Smooth muscle cell (in vitro differentiated cells): Measurements from ENCODE around the gene SESN3. TPM values are rescaled to one million over a fixed set of nuclear protein-coding genes. Genes with fewer than 3 reads are reported as not detected.
"Not testable (repeated sequence)": the region's sequence is repeated elsewhere in the genome, so short reads cannot be mapped to it uniquely, and the experiment has no call there.

Source experiments
- DNase-seq: peaks from one replicate; lab custom pipeline; 2025; ENCODE audit not compliant: unreplicated experiment; lab: John Stamatoyannopoulos, UW
- H2AFZ ChIP-seq: fragments of 200-600 bp; sonication (generic); 2 replicates; pipeline ENCODE4 v1.6.0; 2016; ENCODE audit warnings: antibody characterized with exemption, low read depth, mild to moderate bottlenecking
- H3F3A ChIP-seq: fragments of 200-600 bp; sonication (generic); 2 replicates; pipeline ENCODE4 v1.6.0; 2017; ENCODE audit warnings: antibody characterized with exemption, low read depth
- H3K27ac ChIP-seq: fragments of 200-600 bp; sonication (generic); 2 replicates; pipeline ENCODE4 v1.5.1; 2016; ENCODE audit warnings: low read depth, mild to moderate bottlenecking
- H3K27me3 ChIP-seq: fragments of 200-600 bp; sonication (generic); 2 replicates; pipeline ENCODE4 v1.6.1; 2016; ENCODE audit warnings: low read depth, mild to moderate bottlenecking
- H3K36me3 ChIP-seq: fragments of 200-600 bp; sonication (generic); 2 replicates; pipeline ENCODE4 v1.5.1; 2016; ENCODE audit warnings: low read depth
- H3K4me1 ChIP-seq: fragments of 200-600 bp; sonication (generic); 2 replicates; pipeline ENCODE4 v1.5.1; 2016; ENCODE audit warnings: low read depth
- H3K4me2 ChIP-seq: fragments of 200-600 bp; sonication (generic); 2 replicates; pipeline ENCODE4 v1.6.0; 2016; ENCODE audit warnings: mild to moderate bottlenecking
- H3K4me3 ChIP-seq: fragments of 200-600 bp; sonication (generic); 2 replicates; pipeline ENCODE4 v1.5.1; 2016; ENCODE audit warnings: mild to moderate bottlenecking
- H3K79me2 ChIP-seq: fragments of 200-600 bp; sonication (generic); 2 replicates; pipeline ENCODE4 v1.6.0; 2016; ENCODE audit warnings: low read depth, mild to moderate bottlenecking
- H3K9ac ChIP-seq: fragments of 200-600 bp; sonication (generic); 2 replicates; pipeline ENCODE4 v1.6.0; 2016; ENCODE audit warnings: low read depth
- H3K9me3 ChIP-seq: fragments of 200-600 bp; sonication (generic); replicated peaks from 2 replicates; pipeline ENCODE4 v1.5.1; 2016; ENCODE audit warnings: low read depth
- H4K20me1 ChIP-seq: fragments of 200-600 bp; sonication (generic); 2 replicates; pipeline ENCODE4 v1.6.0; 2016; ENCODE audit warnings: low read depth
- CTCF ChIP-seq: fragments of 200-600 bp; sonication (generic); IDR thresholded peaks from 2 replicates; pipeline ENCODE4 v1.5.1; 2017; ENCODE audit warnings: borderline replicate concordance, mild to moderate bottlenecking, antibody characterized with exemption; ENCODE audit not compliant: insufficient read depth, poor library complexity, severe bottlenecking
- WGBS: methylation state at CpG from one replicate; pipeline ENCODE4 v1.1.7; 2016; ENCODE audit warnings: low lambda C conversion rate; 5-methylcytosine and 5-hydroxymethylcytosine counted together
- polyA plus RNA-seq: library from polyadenylated mRNA; unstranded; fragments of >200 nt; fragmentation: Nextera tagmentation; extraction: Ambion mirVana; gene quantifications from 2 replicates; pipeline ENCODE4 v1.2.1, GENCODE V29; 2016
- total RNA-seq: library from RNA; depleted of rRNA; stranded (reverse); fragments of >200 nt; gene quantifications from 2 replicates; pipeline ENCODE4 v1.2.3, GENCODE V29; 2014

Gene SESN3
- total and polyA plus RNA-seq, 2 experiments from 2014 or later: 20.4 to 374 TPM

DNA sequence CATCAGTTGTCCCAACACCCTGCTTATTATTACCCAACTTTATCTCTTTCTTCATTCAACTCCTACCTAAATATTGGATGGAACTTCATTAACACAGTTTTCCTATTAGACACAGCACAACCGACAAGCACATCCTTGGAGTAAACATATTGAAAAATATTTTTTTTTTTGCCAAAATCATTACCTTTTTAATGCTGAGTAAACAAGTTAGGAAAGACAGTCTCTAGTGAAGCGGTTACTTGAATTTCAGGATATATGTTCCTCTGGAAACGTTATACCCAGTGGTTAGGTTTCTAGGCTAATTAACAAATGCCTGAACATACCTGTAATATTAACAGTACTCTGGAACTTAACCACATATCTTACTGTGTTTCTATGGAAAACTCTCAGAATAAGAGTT lies 11.4 kb downstream of the SESN3 start:
- Histone ChIP-seq H3F3A (peaks cover 22% of the 10 kb centered on the region), H3K27ac (peak overlapping the region; percentile 75), H3K4me3 (no peak overlapping the region), H4K20me1 (peaks cover 98% of the 10 kb centered on the region), H3K9me3 (no peaks in the 10 kb centered on the region), H3K4me1 (peaks cover 19% of the 10 kb centered on the region), H3K9ac (no peak overlapping the region), H3K79me2 (peaks cover 98% of the 10 kb centered on the region), H3K4me2 (peak overlapping the region; percentile 41), H2AFZ (no peak overlapping the region), H3K27me3 (no peaks in the 10 kb centered on the region), H3K36me3 (no peaks in the 10 kb centered on the region)
- 80% methylated on average over 3 of the region's 3 CpGs for WGBS
- DNase-seq: no peak
- no peak for TF ChIP-seq CTCF

DNA sequence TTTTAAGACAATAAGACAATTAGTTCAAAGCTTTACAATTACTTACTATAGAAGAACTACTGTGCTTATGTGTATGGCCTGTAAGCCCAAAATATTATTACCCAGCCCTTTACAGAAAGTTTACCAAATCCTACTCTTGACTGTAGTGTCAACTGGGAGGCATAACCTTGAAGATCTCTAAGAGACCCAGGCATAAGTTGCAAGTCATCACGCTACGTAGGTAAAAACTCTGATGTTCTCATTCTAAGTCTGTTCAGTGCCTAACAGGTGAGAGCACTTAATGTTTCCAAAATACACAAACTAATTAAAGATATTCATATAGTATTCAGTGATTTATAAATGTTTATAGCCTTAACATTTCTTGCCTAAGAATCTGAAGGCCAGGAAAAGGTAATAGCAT lies 12.9 kb downstream of the SESN3 start:
- H3K4me2 ChIP-seq: no peak overlapping the region
- peaks cover 30% of the 10 kb centered on the region for H3F3A ChIP-seq

DNA sequence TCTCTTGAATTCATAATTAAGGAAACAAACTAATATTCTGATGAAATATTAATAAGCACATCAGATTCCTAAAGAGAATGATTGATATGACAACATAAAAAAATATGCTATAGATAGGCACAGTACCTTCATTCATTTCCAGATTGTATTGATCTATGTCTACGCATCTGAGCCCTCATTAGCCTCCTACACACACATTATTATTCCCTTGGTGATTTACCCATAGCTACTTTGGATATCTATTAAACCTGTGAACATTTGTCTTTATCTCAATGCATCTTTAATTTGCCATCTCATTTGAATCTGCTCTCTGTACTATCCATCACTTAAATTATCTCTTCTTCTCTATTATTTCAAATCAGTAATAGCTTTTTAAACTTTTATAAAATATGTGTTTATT lies 18.4 kb downstream of the SESN3 start:
- peaks cover 13% of the 10 kb centered on the region for H3K4me1 ChIP-seq
- H3K27ac ChIP-seq: peak overlapping the region; percentile 40
- peaks cover 98% of the 10 kb centered on the region for H4K20me1 ChIP-seq
- TF ChIP-seq CTCF: no peak
- no peak overlapping the region for H2AFZ ChIP-seq
- peaks cover 27% of the 10 kb centered on the region for H3F3A ChIP-seq
- no peaks in the 10 kb centered on the region for H3K27me3 ChIP-seq
- H3K9ac ChIP-seq: peak overlapping the region; percentile 15
- no peak overlapping the region for H3K4me3 ChIP-seq
- no peaks in the 10 kb centered on the region for H3K36me3 ChIP-seq
- no peak for DNase-seq
- H3K79me2 ChIP-seq: peaks cover 98% of the 10 kb centered on the region
- H3K4me2 ChIP-seq: peak overlapping the region; percentile 36
- WGBS: 97% methylated on average over 1 of the region's 1 CpG
- no peaks in the 10 kb centered on the region for H3K9me3 ChIP-seq

More for the DNA sequence above, 12.9 kb downstream of the SESN3 start:
- H3K27me3 ChIP-seq: no peaks in the 10 kb centered on the region
- no peaks in the 10 kb centered on the region for H3K9me3 ChIP-seq
- peak overlapping the region; percentile 42 for H3K27ac ChIP-seq
- no peak for TF ChIP-seq CTCF
- no peaks in the 10 kb centered on the region for H3K36me3 ChIP-seq
- H3K9ac ChIP-seq: no peak overlapping the region
- 91% methylated on average over 2 of the region's 2 CpGs for WGBS
- H4K20me1 ChIP-seq: peaks cover 98% of the 10 kb centered on the region
- peaks cover 98% of the 10 kb centered on the region for H3K79me2 ChIP-seq
- H2AFZ ChIP-seq: no peak overlapping the region
- peaks cover 5% of the 10 kb centered on the region for H3K4me1 ChIP-seq
- DNase-seq: no peak
- no peak overlapping the region for H3K4me3 ChIP-seq

DNA sequence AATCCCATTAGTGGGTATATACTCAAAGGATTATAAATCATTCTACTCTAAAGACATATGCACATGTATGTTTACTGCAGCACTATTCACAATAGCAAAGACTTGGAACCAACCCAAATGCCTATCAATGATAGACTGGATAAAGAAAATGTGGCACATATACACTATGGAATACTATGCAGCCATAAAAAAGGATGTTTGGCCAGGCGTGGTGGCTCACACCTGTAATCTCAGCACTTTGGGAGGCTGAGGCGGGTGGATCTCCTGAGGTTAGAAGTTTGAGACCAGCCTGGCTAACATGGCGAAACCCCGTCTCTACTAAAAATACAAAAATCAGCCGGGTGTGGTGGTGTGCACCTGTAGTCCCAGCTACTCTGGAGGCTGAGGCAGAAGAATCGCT lies 21.5 kb downstream of the SESN3 start:
- H3K9ac ChIP-seq, H3K4me2 ChIP-seq, H3K4me3 ChIP-seq, H3K27ac ChIP-seq, H2AFZ ChIP-seq, DNase-seq, H3K9me3 ChIP-seq, H3K27me3 ChIP-seq, H3K36me3 ChIP-seq: not testable (repeated sequence)
- H3K79me2 ChIP-seq: peaks cover 100% of the 10 kb centered on the region
- peaks cover 23% of the 10 kb centered on the region for H3F3A ChIP-seq
- peaks cover 13% of the 10 kb centered on the region for H3K4me1 ChIP-seq
- H4K20me1 ChIP-seq: peaks cover 100% of the 10 kb centered on the region
- WGBS: 83% methylated on average over 6 of the region's 6 CpGs
